HL-60 (cell line): ENCODE results near the gene JDP2.

Experiments
- DNase-seq, 2 experiments: peaks; one replicate each; pipeline ENCODE4 v3.0.0-alpha.2; 2010 to 2020; ENCODE audit warnings: low read depth in 1 of 2, low spot score in 1 of 2
- H3K27ac ChIP-seq: fragments of 250-450 bp; sonication (Bioruptor Pico); replicated peaks from 2 replicates; pipeline ENCODE4 v1.5.1; 2020; ENCODE audit warnings: mild to moderate bottlenecking, moderate library complexity
- H3K27me3 ChIP-seq: fragments of 250-450 bp; sonication (Bioruptor Pico); 2 replicates; pipeline ENCODE4 v1.5.1; 2021; ENCODE audit warnings: mild to moderate bottlenecking, moderate library complexity; ENCODE audit not compliant: insufficient read depth, poor library complexity, severe bottlenecking
- H3K4me3 ChIP-seq: replicated peaks from 2 replicates; pipeline ENCODE4 v1.5.1; 2011; ENCODE audit warnings: mild to moderate bottlenecking, control low read depth, low read length; ENCODE audit not compliant: insufficient read depth
- GABPA ChIP-seq: IDR thresholded peaks from 2 replicates; pipeline ENCODE4 v1.6.1; 2012; ENCODE audit warnings: low read depth
- POLR2AphosphoS5 ChIP-seq: IDR thresholded peaks from 2 replicates; pipeline ENCODE4 v1.6.1; 2012; ENCODE audit warnings: low read depth
- SPI1 ChIP-seq: IDR thresholded peaks from 2 replicates; pipeline ENCODE4 v1.6.1; 2012; ENCODE audit warnings: low read depth, mild to moderate bottlenecking, borderline replicate concordance
- long read RNA-seq: library from polyadenylated mRNA; unstranded; transcript quantifications from one replicate; pipeline ENCODE4 v2.0.0, GENCODE V29; 2020
- TF ChIP-seq, protein P1 (sequence below): IDR thresholded peaks from one replicate; pipeline ENCODE4 v1.5.1; 2011; ENCODE audit warnings: low read length, control low read depth, inconsistent platforms; ENCODE audit not compliant: insufficient read depth
- TF ChIP-seq, protein P2 (sequence below): IDR thresholded peaks from 2 replicates; pipeline ENCODE4 v1.6.1; 2012; ENCODE audit warnings: low read depth; ENCODE audit not compliant: insufficient replicate concordance

Gene JDP2, protein sequence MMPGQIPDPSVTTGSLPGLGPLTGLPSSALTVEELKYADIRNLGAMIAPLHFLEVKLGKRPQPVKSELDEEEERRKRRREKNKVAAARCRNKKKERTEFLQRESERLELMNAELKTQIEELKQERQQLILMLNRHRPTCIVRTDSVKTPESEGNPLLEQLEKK
- long read RNA-seq, partial matches to known transcripts = 3 of 6 reads
- long read RNA-seq, other reads (novel, unspliced or antisense) = 3 of 6 reads

DNA sequence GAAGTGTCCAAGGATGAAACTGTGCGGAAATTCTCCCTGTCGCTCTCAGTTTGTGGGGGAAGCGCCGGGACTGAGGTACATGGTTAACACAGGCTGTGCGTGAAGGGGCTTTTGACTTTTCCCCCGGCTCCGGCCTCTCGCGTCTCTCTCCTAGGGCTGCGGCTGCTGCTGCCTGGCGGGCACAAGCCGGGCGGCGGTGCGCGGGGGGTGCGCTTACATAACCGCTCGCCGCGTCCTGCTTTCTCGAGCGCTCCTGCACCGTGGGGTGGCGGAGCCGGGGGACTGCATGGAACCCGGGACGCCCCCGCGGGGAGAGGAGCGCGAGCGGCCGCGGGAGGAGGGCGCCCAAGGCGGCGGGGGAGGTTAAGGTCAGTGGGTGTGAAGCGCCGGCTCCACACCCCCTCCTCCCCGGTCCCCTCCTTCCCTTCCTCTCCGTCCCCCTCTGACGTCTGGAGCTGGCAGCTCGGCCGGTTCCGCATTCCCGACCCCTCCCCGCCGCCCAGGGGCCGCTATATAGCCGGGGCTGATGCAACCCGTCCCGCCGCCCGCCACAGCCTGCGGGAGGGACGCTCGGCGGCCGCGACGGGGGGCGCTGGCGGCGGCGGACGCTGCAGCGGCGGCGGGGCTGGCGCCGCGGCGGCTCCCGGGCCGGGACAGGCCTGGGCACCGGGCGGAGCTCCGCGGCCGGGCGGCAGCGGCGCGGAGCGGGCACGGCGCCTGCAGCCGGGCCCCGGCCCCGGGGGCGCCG, at the start of gene JDP2:
TSS of gene JDP2 (plus strand) at position 541 of the 748 bp plus-strand sequence. CDS start 9,899 bp downstream, outside the sequence.
- Histone ChIP-seq H3K4me3 (peak within 1 kb of the TSS; percentile 49), H3K27ac (peak within 1 kb of the TSS; percentile 88), H3K27me3 (no peaks in the 10 kb centered on the region)
- DNase-seq = peak; percentile 51 to 85
- peak; percentile 63; the same call in 1 of the 2 replicates for TF ChIP-seq SPI1
- TF ChIP-seq, protein P1, sequence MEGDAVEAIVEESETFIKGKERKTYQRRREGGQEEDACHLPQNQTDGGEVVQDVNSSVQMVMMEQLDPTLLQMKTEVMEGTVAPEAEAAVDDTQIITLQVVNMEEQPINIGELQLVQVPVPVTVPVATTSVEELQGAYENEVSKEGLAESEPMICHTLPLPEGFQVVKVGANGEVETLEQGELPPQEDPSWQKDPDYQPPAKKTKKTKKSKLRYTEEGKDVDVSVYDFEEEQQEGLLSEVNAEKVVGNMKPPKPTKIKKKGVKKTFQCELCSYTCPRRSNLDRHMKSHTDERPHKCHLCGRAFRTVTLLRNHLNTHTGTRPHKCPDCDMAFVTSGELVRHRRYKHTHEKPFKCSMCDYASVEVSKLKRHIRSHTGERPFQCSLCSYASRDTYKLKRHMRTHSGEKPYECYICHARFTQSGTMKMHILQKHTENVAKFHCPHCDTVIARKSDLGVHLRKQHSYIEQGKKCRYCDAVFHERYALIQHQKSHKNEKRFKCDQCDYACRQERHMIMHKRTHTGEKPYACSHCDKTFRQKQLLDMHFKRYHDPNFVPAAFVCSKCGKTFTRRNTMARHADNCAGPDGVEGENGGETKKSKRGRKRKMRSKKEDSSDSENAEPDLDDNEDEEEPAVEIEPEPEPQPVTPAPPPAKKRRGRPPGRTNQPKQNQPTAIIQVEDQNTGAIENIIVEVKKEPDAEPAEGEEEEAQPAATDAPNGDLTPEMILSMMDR = no peak

DNA sequence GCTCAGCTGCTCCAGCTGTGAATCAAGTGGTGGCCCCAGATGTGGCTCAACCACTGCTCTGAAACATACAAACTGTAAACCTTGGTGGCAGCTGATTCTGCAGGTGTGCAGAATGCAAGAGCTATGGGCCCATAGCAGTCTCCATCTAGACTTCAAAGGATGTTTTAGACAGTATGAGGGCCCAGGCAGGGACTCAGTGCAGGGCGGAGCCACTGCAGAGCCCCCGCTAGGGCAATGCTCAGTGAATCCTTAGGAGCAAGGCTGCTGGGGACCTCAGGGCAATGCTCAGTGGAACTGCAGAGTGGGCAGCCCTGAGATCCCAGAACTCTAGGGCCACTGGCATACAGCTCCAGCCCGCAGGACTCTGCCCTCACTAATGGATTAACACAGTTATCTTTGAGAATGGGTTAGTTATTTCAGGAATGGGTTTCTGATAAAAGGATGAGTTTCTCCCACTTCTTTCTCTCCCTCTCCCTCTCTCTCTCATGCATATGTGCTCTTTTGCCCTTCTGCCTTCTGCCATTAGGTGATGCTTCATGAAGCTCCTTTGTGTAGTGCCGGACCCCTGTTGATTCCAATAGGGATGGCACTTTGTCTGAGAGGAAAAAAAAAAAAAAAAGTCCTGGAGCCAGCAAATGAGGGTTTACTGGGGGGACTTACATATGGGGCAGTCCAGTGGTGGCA, 48.4 kb upstream of the JDP2 start:
- Histone ChIP-seq H3K27ac (no peak overlapping the region), H3K27me3 (no peaks in the 10 kb centered on the region), H3K4me3 (no peak overlapping the region)
- TF ChIP-seq, protein P2, sequence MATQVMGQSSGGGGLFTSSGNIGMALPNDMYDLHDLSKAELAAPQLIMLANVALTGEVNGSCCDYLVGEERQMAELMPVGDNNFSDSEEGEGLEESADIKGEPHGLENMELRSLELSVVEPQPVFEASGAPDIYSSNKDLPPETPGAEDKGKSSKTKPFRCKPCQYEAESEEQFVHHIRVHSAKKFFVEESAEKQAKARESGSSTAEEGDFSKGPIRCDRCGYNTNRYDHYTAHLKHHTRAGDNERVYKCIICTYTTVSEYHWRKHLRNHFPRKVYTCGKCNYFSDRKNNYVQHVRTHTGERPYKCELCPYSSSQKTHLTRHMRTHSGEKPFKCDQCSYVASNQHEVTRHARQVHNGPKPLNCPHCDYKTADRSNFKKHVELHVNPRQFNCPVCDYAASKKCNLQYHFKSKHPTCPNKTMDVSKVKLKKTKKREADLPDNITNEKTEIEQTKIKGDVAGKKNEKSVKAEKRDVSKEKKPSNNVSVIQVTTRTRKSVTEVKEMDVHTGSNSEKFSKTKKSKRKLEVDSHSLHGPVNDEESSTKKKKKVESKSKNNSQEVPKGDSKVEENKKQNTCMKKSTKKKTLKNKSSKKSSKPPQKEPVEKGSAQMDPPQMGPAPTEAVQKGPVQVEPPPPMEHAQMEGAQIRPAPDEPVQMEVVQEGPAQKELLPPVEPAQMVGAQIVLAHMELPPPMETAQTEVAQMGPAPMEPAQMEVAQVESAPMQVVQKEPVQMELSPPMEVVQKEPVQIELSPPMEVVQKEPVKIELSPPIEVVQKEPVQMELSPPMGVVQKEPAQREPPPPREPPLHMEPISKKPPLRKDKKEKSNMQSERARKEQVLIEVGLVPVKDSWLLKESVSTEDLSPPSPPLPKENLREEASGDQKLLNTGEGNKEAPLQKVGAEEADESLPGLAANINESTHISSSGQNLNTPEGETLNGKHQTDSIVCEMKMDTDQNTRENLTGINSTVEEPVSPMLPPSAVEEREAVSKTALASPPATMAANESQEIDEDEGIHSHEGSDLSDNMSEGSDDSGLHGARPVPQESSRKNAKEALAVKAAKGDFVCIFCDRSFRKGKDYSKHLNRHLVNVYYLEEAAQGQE = no peak
- TF ChIP-seq, protein P1 = no peak
- TF ChIP-seq POLR2AphosphoS5 = no peak
- TF ChIP-seq GABPA = no peak
- TF ChIP-seq SPI1 = no peak
- no peak for DNase-seq

DNA sequence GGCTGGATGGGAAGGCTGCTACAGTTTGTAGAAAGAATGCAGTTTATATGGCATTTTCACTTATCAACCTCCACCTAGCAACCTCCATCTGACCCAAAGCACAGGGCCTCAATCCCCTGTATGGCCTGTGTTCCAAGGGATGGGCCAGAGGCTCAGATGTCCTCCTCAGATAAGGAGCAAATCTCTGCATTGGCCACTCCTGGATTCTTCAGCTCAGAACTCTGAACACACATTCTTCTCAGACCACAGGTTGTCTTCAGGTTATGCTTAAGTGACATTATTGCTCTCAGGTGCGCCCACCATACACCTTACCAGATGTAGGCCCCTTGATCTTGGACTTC, 47.9 kb upstream of the JDP2 start:
- no peak overlapping the region for H3K27ac ChIP-seq
- no peaks in the 10 kb centered on the region for H3K27me3 ChIP-seq
- TF ChIP-seq POLR2AphosphoS5 (no peak), GABPA (no peak), SPI1 (no peak)
- TF ChIP-seq, protein P1 = no peak
- TF ChIP-seq, protein P2 = no peak
- H3K4me3 ChIP-seq = no peak overlapping the region
- DNase-seq = no peak
